Cardiac muscle cell (in vitro differentiated cells and primary cell): ENCODE data around the gene SMC3. TPM values are rescaled to one million over a fixed set of nuclear protein-coding genes. Genes with fewer than 3 reads are reported as not detected.
A peak's percentile ranks its signal among the peaks of the same experiment; 100 is the strongest.
"Not testable (repeated sequence)": the region's sequence is repeated elsewhere in the genome, so short reads cannot be mapped to it uniquely, and the experiment has no call there.

Source experiments
- DNase-seq, 2 donors: peaks; one replicate each; pipeline versions ENCODE4 v3.0.0 to v3.0.0-alpha.2; 2010 to 2017; ENCODE audit warnings: low read depth in 1 of 2, low spot score in 1 of 2
- H3K27ac ChIP-seq: fragments of 200-600 bp; sonication (generic); 2 replicates; pipeline ENCODE4 v1.5.1; 2016
- H3K27me3 ChIP-seq: fragments of 200-600 bp; sonication (generic); 2 replicates; pipeline ENCODE4 v1.6.0; 2016; ENCODE audit warnings: control low read depth
- H3K36me3 ChIP-seq: fragments of 200-600 bp; sonication (generic); 2 replicates; pipeline ENCODE4 v1.5.1; 2016; ENCODE audit warnings: control low read depth
- H3K4me1 ChIP-seq: fragments of 200-600 bp; sonication (generic); 2 replicates; pipeline ENCODE4 v1.8.1; 2017; ENCODE audit warnings: low read depth, mild to moderate bottlenecking, mixed run types
- H3K4me3 ChIP-seq: fragments of 200-600 bp; sonication (generic); 2 replicates; pipeline ENCODE4 v1.5.1; 2016; ENCODE audit warnings: mild to moderate bottlenecking
- H3K9me3 ChIP-seq: fragments of 200-600 bp; sonication (generic); 2 replicates; pipeline ENCODE4 v1.5.1; 2017; ENCODE audit warnings: low read depth, mild to moderate bottlenecking, control low read depth
- CTCF ChIP-seq: IDR thresholded peaks from 2 replicates; pipeline ENCODE4 v1.5.1; 2012; ENCODE audit warnings: low read depth, mild to moderate bottlenecking, low read length
- polyA plus RNA-seq: library from polyadenylated mRNA; unstranded; fragments of >200 nt; fragmentation: Nextera tagmentation; extraction: Ambion mirVana; gene quantifications from 2 replicates; pipeline ENCODE4 v1.2.1, GENCODE V29; 2016
- total RNA-seq: library from RNA; depleted of rRNA; stranded (reverse); fragments of >200 nt; gene quantifications from 2 replicates; pipeline ENCODE4 v1.2.3, GENCODE V29; 2016

The SMC3 gene
- total and polyA plus RNA-seq, 2 experiments from 2014 or later = 40.7 to 81.5 TPM

DNA sequence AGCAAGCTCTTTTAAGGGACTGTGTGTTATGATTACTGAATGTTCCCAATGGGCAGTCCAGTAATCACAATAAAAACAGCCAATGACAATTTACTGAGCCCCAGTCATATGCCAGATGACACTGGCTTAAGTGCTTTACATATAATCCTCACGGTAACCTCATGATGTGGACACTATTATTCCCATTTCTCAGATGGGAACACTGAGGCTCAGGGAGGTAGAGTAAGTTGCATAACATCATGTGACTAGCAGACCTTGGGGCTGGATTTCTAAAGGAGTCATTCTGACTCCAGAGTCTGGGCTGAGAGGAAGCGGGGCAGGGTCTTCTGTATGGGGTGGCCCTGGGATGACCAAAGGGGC, 69.1 kb downstream of the SMC3 start:
- DNase-seq = no peak
- H3K9me3 ChIP-seq = no peaks in the 10 kb centered on the region
- H3K36me3 ChIP-seq = no peaks in the 10 kb centered on the region
- H3K4me3 ChIP-seq = no peak overlapping the region
- H3K4me1 ChIP-seq = peaks cover 31% of the 10 kb centered on the region
- H3K27ac ChIP-seq = peak overlapping the region; percentile 93
- no peaks in the 10 kb centered on the region for H3K27me3 ChIP-seq
- TF ChIP-seq CTCF = no peak

GRCh38 chr10:110636932-110637557, 69.5 kb downstream of the SMC3 start:
- Histone ChIP-seq H3K4me1 (peaks cover 36% of the 10 kb centered on the region), H3K27me3 (no peaks in the 10 kb centered on the region), H3K36me3 (no peaks in the 10 kb centered on the region), H3K4me3 (no peak overlapping the region), H3K9me3 (no peaks in the 10 kb centered on the region), H3K27ac (peak overlapping the region; percentile 93)
- no peak for TF ChIP-seq CTCF
- DNase-seq = peak in 1 of 2 donors; percentile 77

- Histone ChIP-seq H3K36me3 (no peaks in the 10 kb centered on the region), H3K4me3 (no peak overlapping the region), H3K27ac (peak overlapping the region; percentile 93), H3K27me3 (no peaks in the 10 kb centered on the region), H3K9me3 (no peaks in the 10 kb centered on the region), H3K4me1 (peaks cover 42% of the 10 kb centered on the region)
- no peak for TF ChIP-seq CTCF
- DNase-seq = peak in 1 of 2 donors; percentile 42
Measured at GRCh38 chr10:110637558-110638053, 70.1 kb downstream of the SMC3 start.

DNA sequence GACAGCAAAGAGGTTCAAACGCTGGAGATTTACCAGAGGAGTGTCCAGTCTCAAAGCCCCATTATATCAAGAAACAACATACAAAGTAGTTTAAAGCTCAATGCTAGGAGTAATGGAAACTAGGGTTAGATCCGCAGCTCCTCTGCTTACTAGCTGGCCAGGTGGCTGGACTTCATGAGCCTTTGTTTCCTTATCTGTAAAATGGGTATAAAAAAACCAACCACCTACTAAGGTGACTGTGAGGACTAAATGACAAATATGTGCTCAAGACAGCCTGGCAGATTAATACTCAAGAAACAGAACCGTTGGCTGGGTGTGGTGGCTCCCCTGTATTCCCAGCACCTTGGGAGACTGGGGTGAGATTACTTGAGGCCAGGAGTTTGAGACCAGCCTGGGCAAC, 70.8 kb downstream of the SMC3 start:
- Histone ChIP-seq H3K36me3 (no peaks in the 10 kb centered on the region), H3K4me1 (peaks cover 45% of the 10 kb centered on the region), H3K9me3 (no peaks in the 10 kb centered on the region), H3K27ac (no peak overlapping the region), H3K4me3 (no peak overlapping the region), H3K27me3 (no peaks in the 10 kb centered on the region)
- no peak for DNase-seq
- no peak for TF ChIP-seq CTCF

GRCh38 chr10:110639046-110639445, 71.6 kb downstream of the SMC3 start:
- H3K9me3 ChIP-seq, H3K36me3 ChIP-seq, H3K27me3 ChIP-seq, DNase-seq, H3K4me3 ChIP-seq, H3K27ac ChIP-seq: not testable (repeated sequence)
- H3K4me1 ChIP-seq = peaks cover 45% of the 10 kb centered on the region

DNA sequence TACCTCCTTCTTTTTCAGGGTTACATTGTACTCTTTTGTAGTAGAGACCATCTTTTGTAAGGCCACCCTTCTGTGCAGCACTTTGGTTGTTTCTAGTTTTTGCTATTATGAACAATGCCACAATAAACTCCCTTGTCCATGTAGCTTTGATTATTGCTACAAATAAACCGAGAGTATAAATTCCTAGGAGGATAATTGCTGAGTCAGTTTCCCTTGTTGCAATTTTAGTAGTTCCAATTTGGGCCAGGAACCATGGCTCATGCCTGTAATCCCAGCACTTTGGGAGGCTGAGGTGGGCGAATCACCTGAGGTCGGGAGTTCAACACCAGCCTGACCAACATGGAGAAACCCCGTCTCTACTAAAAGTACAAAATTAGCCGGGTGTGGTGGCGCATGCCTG, 72.4 kb downstream of the SMC3 start:
- not testable (repeated sequence) for H3K27me3 ChIP-seq, H3K4me3 ChIP-seq, DNase-seq, H3K9me3 ChIP-seq, H3K36me3 ChIP-seq, H3K27ac ChIP-seq
- H3K4me1 ChIP-seq = peaks cover 41% of the 10 kb centered on the region
